DLD1 (cell line): Measurements from ENCODE around the gene VHLL.

Experiments used
- in situ Hi-C: cut with HindIII; loops from 2 replicates; pipeline ENCODE4 v1.10.0; 2017; ENCODE audit warnings: low sequenced_read_pairs

The VHLL gene

GRCh38 chr1:156291226-156292061 is 7.7 kb downstream of the VHLL start:
- in situ Hi-C loops, result no loop called here

- in situ Hi-C loops, result no loop called here
Measured at GRCh38 chr1:156289857-156290256, 9.2 kb downstream of the VHLL start.

- in situ Hi-C loops, result no loop called here
Measured at GRCh38 chr1:156286061-156286460, 13.0 kb downstream of the VHLL start.

- in situ Hi-C loops, result no loop called here
Measured at GRCh38 chr1:156285437-156285836, 13.7 kb downstream of the VHLL start.

GRCh38 chr1:156284757-156285156 is 14.3 kb downstream of the VHLL start:
- in situ Hi-C loops, result no loop called here

GRCh38 chr1:156284112-156284511 is 15.0 kb downstream of the VHLL start, which contains the start of gene TMEM79:
TSS of gene TMEM79 (plus strand) at chr1:156284325. CDS start at chr1:156285227, 902 bp downstream.
- in situ Hi-C loops, result no loop called here

GRCh38 chr1:156283521-156283920 is 15.6 kb downstream of the VHLL start:
- in situ Hi-C loops, result no loop called here

GRCh38 chr1:156282479-156283222 is 16.5 kb downstream of the VHLL start, which contains the start of gene SMG5:
TSS of gene SMG5 (minus strand) at chr1:156282825. CDS start at chr1:156282680, 145 bp downstream.
- in situ Hi-C loops, result no loop called here

- in situ Hi-C loops, result no loop called here
Measured at GRCh38 chr1:156281693-156282478, 17.2 kb downstream of the VHLL start.

- in situ Hi-C loops, result no loop called here
Measured at GRCh38 chr1:156281281-156281680, 17.8 kb downstream of the VHLL start.

- in situ Hi-C loops, result no loop called here
Measured at GRCh38 chr1:156279837-156280236, 19.3 kb downstream of the VHLL start.

- in situ Hi-C loops, result no loop called here
Measured at GRCh38 chr1:156276966-156277381, 22.1 kb downstream of the VHLL start.

GRCh38 chr1:156276532-156276931 is 22.6 kb downstream of the VHLL start:
- in situ Hi-C loops, result no loop called here

GRCh38 chr1:156270314-156270713 is 28.8 kb downstream of the VHLL start:
- in situ Hi-C loops, result no loop called here

- in situ Hi-C loops, result no loop called here
Measured at GRCh38 chr1:156268336-156268735, 30.8 kb downstream of the VHLL start.

GRCh38 chr1:156266051-156266450 is 33.1 kb downstream of the VHLL start:
- in situ Hi-C loops, result no loop called here

- in situ Hi-C loops, result no loop called here
Measured at GRCh38 chr1:156263288-156263655, 35.8 kb downstream of the VHLL start.

GRCh38 chr1:156262461-156263287 is 36.4 kb downstream of the VHLL start:
- in situ Hi-C loops, result no loop called here

- in situ Hi-C loops, result no loop called here
Measured at GRCh38 chr1:156260896-156261295, 38.2 kb downstream of the VHLL start.

- in situ Hi-C loops, result no loop called here
Measured at GRCh38 chr1:156259805-156260204, 39.3 kb downstream of the VHLL start.
